Hematopoietic multipotent progenitor cell treated with erythropoietin and hydrocortisone succinate and interleukin-3 and kit ligand, for 17 days (in vitro differentiated cells): Measurements from ENCODE around the gene NHP2.
"Not testable (repeated sequence)": the region's sequence is repeated elsewhere in the genome, so short reads cannot be mapped to it uniquely, and the experiment has no call there.

Source experiments
- DNase-seq: peaks from one replicate; pipeline ENCODE4 v3.0.0-alpha.2; 2015; ENCODE audit warnings: low spot score

Gene NHP2

GRCh38 chr5:178153530-178154340 lies at the start of gene NHP2:
Gene NHP2 (minus strand): TSS chr5:178153885. CDS start chr5:178153817, 68 bp downstream.
- DNase-seq = peak; percentile 99

- DNase-seq = no peak
Observed at GRCh38 chr5:178202541-178202940, 48.9 kb upstream of the NHP2 start.

GRCh38 chr5:178201927-178202235 lies 48.2 kb upstream of the NHP2 start:
- DNase-seq = no peak

- DNase-seq = no peak
Observed at GRCh38 chr5:178201221-178201926, 47.7 kb upstream of the NHP2 start.

- no peak for DNase-seq
Observed at GRCh38 chr5:178199581-178200434, 46.1 kb upstream of the NHP2 start.

GRCh38 chr5:178198706-178199105 lies 45.0 kb upstream of the NHP2 start:
- no peak for DNase-seq

GRCh38 chr5:178198151-178198550 lies 44.5 kb upstream of the NHP2 start:
- DNase-seq = not testable (repeated sequence)

GRCh38 chr5:178196986-178197385 lies 43.3 kb upstream of the NHP2 start:
- DNase-seq = no peak

GRCh38 chr5:178196281-178196812 lies 42.7 kb upstream of the NHP2 start:
- no peak for DNase-seq

GRCh38 chr5:178194026-178194425 lies 40.3 kb upstream of the NHP2 start:
- DNase-seq = no peak

GRCh38 chr5:178193251-178193809 lies 39.6 kb upstream of the NHP2 start:
- DNase-seq = no peak

- DNase-seq = no peak
Observed at GRCh38 chr5:178192787-178193186, 39.1 kb upstream of the NHP2 start.

- DNase-seq = no peak
Observed at GRCh38 chr5:178192244-178192643, 38.6 kb upstream of the NHP2 start.

GRCh38 chr5:178191661-178192060 lies 38.0 kb upstream of the NHP2 start:
- no peak for DNase-seq

- no peak for DNase-seq
Observed at GRCh38 chr5:178189433-178189832, 35.7 kb upstream of the NHP2 start.

GRCh38 chr5:178187014-178187413 lies 33.3 kb upstream of the NHP2 start, which contains the start of gene GMCL2:
Gene GMCL2 (minus strand): TSS chr5:178187371. CDS start chr5:178187299, 72 bp downstream.
- DNase-seq = no peak

GRCh38 chr5:178186427-178186826 lies 32.7 kb upstream of the NHP2 start:
- DNase-seq = no peak

GRCh38 chr5:178182158-178182876 lies 28.6 kb upstream of the NHP2 start:
- no peak for DNase-seq

- DNase-seq = no peak
Observed at GRCh38 chr5:178180141-178180863, 26.6 kb upstream of the NHP2 start.

GRCh38 chr5:178177569-178177968 lies 23.9 kb upstream of the NHP2 start:
- no peak for DNase-seq

- no peak for DNase-seq
Observed at GRCh38 chr5:178176791-178177190, 23.1 kb upstream of the NHP2 start.
